Smooth muscle cell (in vitro differentiated cells): ENCODE measurements around the gene CPT1A. TPM values are rescaled to one million over a fixed set of nuclear protein-coding genes. Genes with fewer than 3 reads are reported as not detected.

ENCODE experiments used
- DNase-seq: peaks from one replicate; lab custom pipeline; 2025; ENCODE audit not compliant: unreplicated experiment; lab: John Stamatoyannopoulos, UW
- H2AFZ ChIP-seq: fragments of 200-600 bp; sonication (generic); 2 replicates; pipeline ENCODE4 v1.6.0; 2016; ENCODE audit warnings: antibody characterized with exemption, low read depth, mild to moderate bottlenecking
- H3F3A ChIP-seq: fragments of 200-600 bp; sonication (generic); 2 replicates; pipeline ENCODE4 v1.6.0; 2017; ENCODE audit warnings: antibody characterized with exemption, low read depth
- H3K27ac ChIP-seq: fragments of 200-600 bp; sonication (generic); 2 replicates; pipeline ENCODE4 v1.5.1; 2016; ENCODE audit warnings: low read depth, mild to moderate bottlenecking
- H3K27me3 ChIP-seq: fragments of 200-600 bp; sonication (generic); 2 replicates; pipeline ENCODE4 v1.6.1; 2016; ENCODE audit warnings: low read depth, mild to moderate bottlenecking
- H3K36me3 ChIP-seq: fragments of 200-600 bp; sonication (generic); 2 replicates; pipeline ENCODE4 v1.5.1; 2016; ENCODE audit warnings: low read depth
- H3K4me1 ChIP-seq: fragments of 200-600 bp; sonication (generic); 2 replicates; pipeline ENCODE4 v1.5.1; 2016; ENCODE audit warnings: low read depth
- H3K4me2 ChIP-seq: fragments of 200-600 bp; sonication (generic); 2 replicates; pipeline ENCODE4 v1.6.0; 2016; ENCODE audit warnings: mild to moderate bottlenecking
- H3K4me3 ChIP-seq: fragments of 200-600 bp; sonication (generic); 2 replicates; pipeline ENCODE4 v1.5.1; 2016; ENCODE audit warnings: mild to moderate bottlenecking
- H3K79me2 ChIP-seq: fragments of 200-600 bp; sonication (generic); 2 replicates; pipeline ENCODE4 v1.6.0; 2016; ENCODE audit warnings: low read depth, mild to moderate bottlenecking
- H3K9ac ChIP-seq: fragments of 200-600 bp; sonication (generic); 2 replicates; pipeline ENCODE4 v1.6.0; 2016; ENCODE audit warnings: low read depth
- H3K9me3 ChIP-seq: fragments of 200-600 bp; sonication (generic); replicated peaks from 2 replicates; pipeline ENCODE4 v1.5.1; 2016; ENCODE audit warnings: low read depth
- H4K20me1 ChIP-seq: fragments of 200-600 bp; sonication (generic); 2 replicates; pipeline ENCODE4 v1.6.0; 2016; ENCODE audit warnings: low read depth
- WGBS: methylation state at CpG from one replicate; pipeline ENCODE4 v1.1.7; 2016; ENCODE audit warnings: low lambda C conversion rate; 5-methylcytosine and 5-hydroxymethylcytosine counted together
- polyA plus RNA-seq: library from polyadenylated mRNA; unstranded; fragments of >200 nt; fragmentation: Nextera tagmentation; extraction: Ambion mirVana; gene quantifications from 2 replicates; pipeline ENCODE4 v1.2.1, GENCODE V29; 2016
- total RNA-seq: library from RNA; depleted of rRNA; stranded (reverse); fragments of >200 nt; gene quantifications from 2 replicates; pipeline ENCODE4 v1.2.3, GENCODE V29; 2014
- TF ChIP-seq, protein P1 (sequence below): fragments of 200-600 bp; sonication (generic); IDR thresholded peaks from 2 replicates; pipeline ENCODE4 v1.5.1; 2017; ENCODE audit warnings: borderline replicate concordance, mild to moderate bottlenecking, antibody characterized with exemption; ENCODE audit not compliant: insufficient read depth, poor library complexity, severe bottlenecking

The CPT1A gene
- total and polyA plus RNA-seq, 2 experiments from 2014 or later = 0.24 to 1.9 TPM

DNA sequence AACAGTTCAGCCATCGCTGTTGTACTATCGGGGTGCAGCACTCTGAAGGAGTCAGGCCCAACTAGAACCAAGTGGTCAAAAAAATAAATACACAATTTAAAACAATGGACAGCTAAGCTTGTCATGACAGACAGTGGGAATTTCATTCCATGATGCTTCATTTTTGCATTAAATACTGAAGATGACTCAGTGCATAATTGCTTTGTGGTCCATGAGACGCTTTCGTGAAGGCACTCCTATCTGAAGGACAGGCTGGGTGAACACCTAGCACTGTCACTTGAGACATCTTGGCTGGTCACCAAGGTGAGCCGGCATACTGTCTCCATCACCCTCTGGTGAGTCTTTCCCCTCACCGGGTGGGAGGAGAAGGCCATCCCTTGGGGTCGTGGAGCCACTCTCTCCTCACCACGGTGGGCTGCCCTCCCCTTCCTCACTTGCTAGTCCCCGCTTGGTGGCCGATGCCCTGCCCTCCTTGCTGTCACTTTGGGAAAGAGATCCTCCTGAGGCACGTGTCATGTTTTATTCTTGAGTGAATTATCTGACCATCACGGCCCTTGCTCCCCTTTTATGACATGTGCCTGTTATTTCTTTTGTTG is 85.4 kb downstream of the CPT1A start:
- no peak overlapping the region for H3K27ac ChIP-seq

DNA sequence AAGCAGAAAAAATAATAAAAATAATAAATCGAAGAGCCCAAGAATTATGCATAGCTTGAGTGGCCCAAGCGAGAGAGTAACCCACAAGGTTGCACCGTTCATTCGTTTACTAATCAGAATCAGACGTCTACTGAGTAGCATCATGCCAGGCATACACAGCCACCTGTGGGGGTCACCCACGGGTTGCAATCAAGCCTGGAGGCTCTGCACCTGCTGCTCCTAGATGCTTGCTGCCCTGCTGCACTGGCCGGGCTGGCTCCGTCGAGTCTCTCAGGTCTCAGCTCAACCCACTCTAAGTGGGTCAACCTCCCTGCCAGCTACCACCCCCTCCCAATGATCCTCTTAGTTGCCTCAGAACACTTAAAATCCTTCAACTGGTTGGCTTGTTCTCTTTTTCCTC is 88.4 kb downstream of the CPT1A start:
- H3K9ac ChIP-seq = no peak overlapping the region
- WGBS = 88% methylated on average over 9 of the region's 9 CpGs
- no peaks in the 10 kb centered on the region for H3K9me3 ChIP-seq
- no peaks in the 10 kb centered on the region for H3K4me1 ChIP-seq
- no peak overlapping the region for H2AFZ ChIP-seq
- H3K27ac ChIP-seq = no peak overlapping the region
- H3K79me2 ChIP-seq = no peaks in the 10 kb centered on the region
- H3K4me3 ChIP-seq = no peak overlapping the region
- DNase-seq = no peak
- H4K20me1 ChIP-seq = no peaks in the 10 kb centered on the region
- TF ChIP-seq, protein P1, sequence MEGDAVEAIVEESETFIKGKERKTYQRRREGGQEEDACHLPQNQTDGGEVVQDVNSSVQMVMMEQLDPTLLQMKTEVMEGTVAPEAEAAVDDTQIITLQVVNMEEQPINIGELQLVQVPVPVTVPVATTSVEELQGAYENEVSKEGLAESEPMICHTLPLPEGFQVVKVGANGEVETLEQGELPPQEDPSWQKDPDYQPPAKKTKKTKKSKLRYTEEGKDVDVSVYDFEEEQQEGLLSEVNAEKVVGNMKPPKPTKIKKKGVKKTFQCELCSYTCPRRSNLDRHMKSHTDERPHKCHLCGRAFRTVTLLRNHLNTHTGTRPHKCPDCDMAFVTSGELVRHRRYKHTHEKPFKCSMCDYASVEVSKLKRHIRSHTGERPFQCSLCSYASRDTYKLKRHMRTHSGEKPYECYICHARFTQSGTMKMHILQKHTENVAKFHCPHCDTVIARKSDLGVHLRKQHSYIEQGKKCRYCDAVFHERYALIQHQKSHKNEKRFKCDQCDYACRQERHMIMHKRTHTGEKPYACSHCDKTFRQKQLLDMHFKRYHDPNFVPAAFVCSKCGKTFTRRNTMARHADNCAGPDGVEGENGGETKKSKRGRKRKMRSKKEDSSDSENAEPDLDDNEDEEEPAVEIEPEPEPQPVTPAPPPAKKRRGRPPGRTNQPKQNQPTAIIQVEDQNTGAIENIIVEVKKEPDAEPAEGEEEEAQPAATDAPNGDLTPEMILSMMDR = no peak
- no peaks in the 10 kb centered on the region for H3K27me3 ChIP-seq
- H3F3A ChIP-seq = peaks cover 4% of the 10 kb centered on the region
- no peaks in the 10 kb centered on the region for H3K36me3 ChIP-seq
- no peak overlapping the region for H3K4me2 ChIP-seq

More for the DNA sequence above, 85.4 kb downstream of the CPT1A start:
- Histone ChIP-seq H3K4me3 (no peak overlapping the region), H3K9ac (no peak overlapping the region), H2AFZ (no peak overlapping the region), H3K27me3 (no peaks in the 10 kb centered on the region), H4K20me1 (no peaks in the 10 kb centered on the region), H3F3A (peaks cover 4% of the 10 kb centered on the region), H3K36me3 (no peaks in the 10 kb centered on the region), H3K4me1 (no peaks in the 10 kb centered on the region), H3K4me2 (no peak overlapping the region), H3K9me3 (no peaks in the 10 kb centered on the region), H3K79me2 (no peaks in the 10 kb centered on the region)
- TF ChIP-seq, protein P1 = no peak
- DNase-seq = no peak
- WGBS = 87% methylated on average over 12 of the region's 12 CpGs

DNA sequence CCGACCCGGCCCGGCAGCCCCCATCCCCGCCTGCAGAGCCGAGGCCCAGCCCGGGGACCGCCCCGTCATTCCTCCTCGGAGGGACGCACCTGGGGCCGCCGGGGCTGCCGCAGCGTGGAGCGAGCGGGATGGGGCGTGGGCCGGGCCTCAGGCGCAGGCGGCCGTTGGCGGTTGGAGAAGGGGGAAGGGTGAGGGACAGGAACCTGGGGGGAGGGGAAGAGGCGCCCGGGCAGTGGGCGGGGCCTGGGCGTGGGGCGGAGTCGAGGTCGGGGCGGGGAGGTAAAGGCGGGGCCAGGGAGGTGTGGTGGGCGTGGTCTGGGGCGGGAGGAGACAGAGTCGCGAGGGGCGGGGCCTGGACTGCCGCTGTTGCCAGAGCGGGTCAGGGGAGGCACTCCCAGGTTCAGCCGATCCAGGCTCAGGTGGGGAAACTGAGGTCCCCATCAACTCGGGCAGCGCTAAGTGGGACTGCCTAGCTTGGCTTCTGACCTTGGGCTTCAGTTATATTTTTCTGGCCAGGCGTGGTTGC is 90.3 kb downstream of the CPT1A start, which contains the start of gene TESMIN:
Gene TESMIN (minus strand): TSS at position 190 of the 526 bp plus-strand sequence. CDS start 860 bp downstream, outside the sequence.
- TF ChIP-seq, protein P1 = no peak
- Histone ChIP-seq H3K36me3 (no peaks in the 10 kb centered on the region), H4K20me1 (no peaks in the 10 kb centered on the region), H3K9me3 (no peaks in the 10 kb centered on the region), H3K27me3 (no peaks in the 10 kb centered on the region), H3K4me1 (no peaks in the 10 kb centered on the region), H3K4me3 (peak within 1 kb of the TSS; percentile 53), H3K27ac (no peak within 1 kb of the TSS), H2AFZ (peak within 1 kb of the TSS; percentile 84), H3F3A (no peaks in the 10 kb centered on the region), H3K9ac (no peak within 1 kb of the TSS), H3K79me2 (no peaks in the 10 kb centered on the region), H3K4me2 (peak within 1 kb of the TSS; percentile 85)
- peak; percentile 57 for DNase-seq
- 24% methylated on average over 4 of the region's 42 CpGs for WGBS

DNA sequence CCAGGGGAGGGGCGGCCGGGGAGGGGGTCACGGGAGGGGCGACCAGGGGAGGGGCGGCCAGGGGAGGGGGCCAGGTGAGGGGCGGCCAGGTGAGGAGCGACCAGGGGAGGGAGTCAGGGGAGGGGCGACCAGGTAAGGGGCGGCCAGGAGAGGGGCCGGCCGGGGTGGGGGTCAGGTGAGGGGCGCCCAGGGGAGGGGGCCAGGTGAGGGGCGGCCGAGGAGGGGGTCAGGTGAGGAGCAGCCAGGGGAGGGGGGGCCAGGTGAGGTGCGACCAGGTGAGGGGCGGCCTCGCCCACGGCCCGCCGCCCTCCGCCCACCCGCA is 90.8 kb downstream of the CPT1A start:
- no peak overlapping the region for H2AFZ ChIP-seq
- H3K9me3 ChIP-seq = no peaks in the 10 kb centered on the region
- peak overlapping the region; percentile 85 for H3K4me2 ChIP-seq
- TF ChIP-seq, protein P1 = no peak
- no peaks in the 10 kb centered on the region for H3F3A ChIP-seq
- no peak overlapping the region for H3K27ac ChIP-seq
- peak overlapping the region; percentile 53 for H3K4me3 ChIP-seq
- H3K36me3 ChIP-seq = no peaks in the 10 kb centered on the region
- H3K27me3 ChIP-seq = no peaks in the 10 kb centered on the region
- no peaks in the 10 kb centered on the region for H4K20me1 ChIP-seq
- DNase-seq = no peak
- H3K79me2 ChIP-seq = no peaks in the 10 kb centered on the region
- no peak overlapping the region for H3K9ac ChIP-seq
- no CpG with 5 or more reads among the region's 22 CpGs for WGBS
- no peaks in the 10 kb centered on the region for H3K4me1 ChIP-seq
